OCI-LY1 (cell line): ENCODE results near the gene FANCE.

Source experiments
- EZH2 ChIP-seq: fragments of 200-600 bp; sonication (generic), shearing (Covaris generic); IDR thresholded peaks from 2 replicates; pipeline ENCODE4 v1.8.0; 2017; ENCODE audit warnings: borderline replicate concordance, mixed run types, mild to moderate bottlenecking, antibody characterized with exemption, low read length, moderate library complexity, mixed read lengths
- TF ChIP-seq, protein P1 (sequence below): fragments of 200-600 bp; sonication (generic), shearing (Covaris generic); IDR thresholded peaks from 2 replicates; pipeline ENCODE4 v1.5.1; 2017; ENCODE audit warnings: mild to moderate bottlenecking, antibody characterized with exemption, low read length, moderate library complexity, mixed read lengths

GRCh38 chr6:35427851-35428321 is 24.3 kb upstream of the FANCE start:
- TF ChIP-seq, protein P1, sequence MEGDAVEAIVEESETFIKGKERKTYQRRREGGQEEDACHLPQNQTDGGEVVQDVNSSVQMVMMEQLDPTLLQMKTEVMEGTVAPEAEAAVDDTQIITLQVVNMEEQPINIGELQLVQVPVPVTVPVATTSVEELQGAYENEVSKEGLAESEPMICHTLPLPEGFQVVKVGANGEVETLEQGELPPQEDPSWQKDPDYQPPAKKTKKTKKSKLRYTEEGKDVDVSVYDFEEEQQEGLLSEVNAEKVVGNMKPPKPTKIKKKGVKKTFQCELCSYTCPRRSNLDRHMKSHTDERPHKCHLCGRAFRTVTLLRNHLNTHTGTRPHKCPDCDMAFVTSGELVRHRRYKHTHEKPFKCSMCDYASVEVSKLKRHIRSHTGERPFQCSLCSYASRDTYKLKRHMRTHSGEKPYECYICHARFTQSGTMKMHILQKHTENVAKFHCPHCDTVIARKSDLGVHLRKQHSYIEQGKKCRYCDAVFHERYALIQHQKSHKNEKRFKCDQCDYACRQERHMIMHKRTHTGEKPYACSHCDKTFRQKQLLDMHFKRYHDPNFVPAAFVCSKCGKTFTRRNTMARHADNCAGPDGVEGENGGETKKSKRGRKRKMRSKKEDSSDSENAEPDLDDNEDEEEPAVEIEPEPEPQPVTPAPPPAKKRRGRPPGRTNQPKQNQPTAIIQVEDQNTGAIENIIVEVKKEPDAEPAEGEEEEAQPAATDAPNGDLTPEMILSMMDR: no peak
- TF ChIP-seq EZH2: no peak
